GM21447 (cell line): ENCODE data around the gene RAB15.

Experiments
- ATAC-seq: cut with Tn5 transposase; IDR thresholded peaks from one replicate; pipeline ENCODE4 v1.9.1; 2021; ENCODE audit not compliant: unreplicated experiment

The RAB15 gene

GRCh38 chr14:64990939-64991338 lies 18.8 kb upstream of the RAB15 start:
- ATAC-seq = no peak

GRCh38 chr14:64990296-64990695 lies 18.2 kb upstream of the RAB15 start:
- ATAC-seq = no peak

GRCh38 chr14:64987438-64987767 lies 15.3 kb upstream of the RAB15 start:
- no peak for ATAC-seq

- peak; percentile 88 for ATAC-seq
Measured at GRCh38 chr14:64986648-64987437, 14.7 kb upstream of the RAB15 start, which contains the start of gene FNTB. Gene FNTB (plus strand): TSS chr14:64986895. CDS start chr14:64986954, 59 bp downstream.

- no peak for ATAC-seq
Measured at GRCh38 chr14:64983439-64984310, 11.5 kb upstream of the RAB15 start.

GRCh38 chr14:64979336-64980074 lies 7.4 kb upstream of the RAB15 start:
- no peak for ATAC-seq

- ATAC-seq = no peak
Measured at GRCh38 chr14:64974563-64974962, 2.4 kb upstream of the RAB15 start.

GRCh38 chr14:64973826-64974225 lies 1.7 kb upstream of the RAB15 start:
- ATAC-seq = no peak

- no peak for ATAC-seq
Measured at GRCh38 chr14:64973026-64973442, 898 bp upstream of the RAB15 start.

GRCh38 chr14:64971491-64971942 lies 619 bp downstream of the RAB15 start:
- no peak for ATAC-seq

GRCh38 chr14:64970776-64971477 lies 1.2 kb downstream of the RAB15 start:
- ATAC-seq = no peak

- ATAC-seq = no peak
Measured at GRCh38 chr14:64970041-64970440, 2.1 kb downstream of the RAB15 start.

- ATAC-seq = no peak
Measured at GRCh38 chr14:64968651-64969050, 3.5 kb downstream of the RAB15 start.

- ATAC-seq = no peak
Measured at GRCh38 chr14:64968167-64968566, 4.0 kb downstream of the RAB15 start.

GRCh38 chr14:64966976-64967375 lies 5.2 kb downstream of the RAB15 start:
- ATAC-seq = no peak

GRCh38 chr14:64965356-64966000 lies 6.7 kb downstream of the RAB15 start:
- no peak for ATAC-seq

GRCh38 chr14:64963611-64964010 lies 8.5 kb downstream of the RAB15 start:
- no peak for ATAC-seq

GRCh38 chr14:64960762-64961276 lies 11.3 kb downstream of the RAB15 start:
- ATAC-seq = no peak

- ATAC-seq = no peak
Measured at GRCh38 chr14:64958743-64959142, 13.4 kb downstream of the RAB15 start.

- no peak for ATAC-seq
Measured at GRCh38 chr14:64958201-64958600, 13.9 kb downstream of the RAB15 start.
